Ecto neural progenitor cell (in vitro differentiated cells): Measurements from ENCODE around the gene DOHH.

Experiments
- DNase-seq: peaks from one replicate; pipeline ENCODE4 v3.0.0-alpha.2; 2018; ENCODE audit warnings: low spot score

DOHH gene

DNA sequence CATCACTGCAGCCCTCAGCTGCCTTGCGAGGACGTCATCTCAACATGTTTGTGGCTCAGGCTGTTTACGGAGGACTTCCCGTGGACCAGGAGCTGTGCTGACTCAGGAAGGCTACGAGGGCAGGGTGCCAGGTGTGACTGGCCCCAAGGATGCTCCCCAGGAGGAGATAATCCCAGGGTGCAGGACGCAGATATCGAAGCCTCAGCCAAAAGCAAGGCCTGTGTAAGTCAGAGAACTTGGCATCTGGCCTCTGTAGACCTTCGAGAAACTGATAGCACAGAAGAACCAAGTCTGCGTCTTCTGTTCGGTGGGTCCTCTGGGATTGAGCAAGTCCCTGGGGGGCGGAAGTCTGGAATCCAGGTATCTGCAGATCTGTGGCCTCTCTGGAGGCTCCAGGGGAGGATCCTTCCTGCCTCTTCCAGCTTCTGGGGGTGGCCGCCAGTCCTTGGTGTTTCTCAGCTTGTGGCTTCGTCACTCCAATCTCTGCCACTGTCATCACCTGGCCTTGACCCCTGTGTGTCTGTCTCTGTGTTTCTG is 2.6 kb upstream of the DOHH start:
- DNase-seq, result no peak

DNA sequence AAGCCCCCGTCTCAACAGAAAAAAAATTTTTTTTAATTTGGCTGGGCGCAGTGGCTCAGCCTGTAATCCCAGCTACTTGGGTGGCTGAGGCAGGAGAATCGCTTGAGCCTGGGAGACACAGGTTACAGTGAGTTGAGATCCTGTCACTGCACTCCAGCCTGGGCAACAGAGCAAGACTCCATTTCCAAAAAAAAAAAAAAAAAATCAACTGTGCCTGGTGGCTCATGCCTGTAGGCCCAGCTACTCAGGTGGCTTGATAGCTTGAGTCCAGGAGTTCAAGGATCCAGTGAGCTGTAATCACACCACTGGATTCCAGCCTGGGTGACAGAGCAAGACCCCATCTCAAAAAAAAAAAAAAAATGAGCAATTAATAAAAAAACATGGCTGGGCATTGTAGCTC is 1.3 kb upstream of the DOHH start:
- DNase-seq, result no peak

DNA sequence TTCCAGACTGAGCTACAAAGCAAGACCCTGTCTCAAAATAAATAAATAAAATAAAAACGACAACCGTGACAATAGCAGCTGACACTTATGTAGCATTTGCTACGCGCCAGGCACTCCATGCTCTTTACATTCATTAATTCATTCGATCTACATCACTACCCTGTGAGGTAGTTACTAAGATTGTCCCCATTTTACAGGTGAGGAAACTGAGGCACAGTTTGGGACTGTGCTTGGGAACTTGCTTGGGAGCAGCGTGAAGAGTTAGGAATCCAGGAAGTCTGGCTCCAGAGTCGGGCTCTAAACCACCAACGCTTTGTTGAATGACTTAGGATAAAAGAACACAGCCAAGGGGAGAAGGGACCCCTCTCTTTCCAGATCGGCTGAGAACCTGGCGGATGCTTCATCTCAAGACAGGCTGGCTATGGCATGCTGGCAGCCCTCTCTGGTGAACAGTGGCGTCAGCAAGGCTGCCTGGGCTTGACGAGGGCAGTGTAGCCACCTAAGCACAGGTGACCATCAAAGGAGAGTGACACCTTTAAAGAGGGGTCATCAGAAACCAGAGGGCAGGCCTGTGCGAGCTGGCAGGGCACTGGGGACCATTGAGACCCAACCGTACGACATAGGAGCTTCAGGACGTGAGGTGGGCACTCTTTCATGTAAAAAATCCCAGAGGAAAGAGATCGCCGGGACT is 591 bp downstream of the DOHH start:
- DNase-seq, result no peak

DNA sequence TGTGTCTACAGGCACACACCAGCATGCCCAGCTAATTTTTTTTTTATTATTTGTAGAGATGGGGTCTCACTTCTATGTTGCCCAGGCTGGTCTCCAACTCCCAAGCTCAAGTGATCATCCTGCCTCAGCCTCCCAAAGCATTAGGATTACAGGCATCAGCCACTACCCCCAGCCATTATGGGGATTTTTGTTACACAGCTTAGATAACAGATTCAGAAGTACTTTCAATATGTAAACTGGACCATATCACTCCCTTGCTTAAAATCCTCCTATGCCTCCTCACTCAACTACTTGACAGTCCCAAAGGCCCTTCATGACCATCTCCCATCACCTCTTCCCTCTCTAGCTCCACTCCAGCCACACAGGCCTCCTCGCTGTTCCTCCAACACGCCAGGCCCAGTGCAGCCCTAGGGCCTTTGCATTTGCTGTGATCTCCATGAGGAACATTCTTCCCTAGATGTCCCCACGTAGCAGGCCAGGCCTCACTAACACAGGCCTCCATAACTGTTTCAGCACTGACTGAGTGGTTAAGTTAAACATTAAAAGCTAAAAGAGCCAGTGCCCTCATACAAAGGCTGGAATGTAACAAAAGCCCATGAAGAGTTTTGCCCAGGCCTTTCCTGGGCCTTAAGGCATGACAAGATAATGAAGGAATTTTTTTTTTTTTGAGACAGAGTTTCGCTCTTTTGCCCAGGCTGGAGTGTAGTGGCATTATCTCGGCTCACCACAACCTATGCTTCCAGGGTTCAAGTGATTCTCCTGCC is 2.5 kb downstream of the DOHH start:
- DNase-seq, result no peak

DNA sequence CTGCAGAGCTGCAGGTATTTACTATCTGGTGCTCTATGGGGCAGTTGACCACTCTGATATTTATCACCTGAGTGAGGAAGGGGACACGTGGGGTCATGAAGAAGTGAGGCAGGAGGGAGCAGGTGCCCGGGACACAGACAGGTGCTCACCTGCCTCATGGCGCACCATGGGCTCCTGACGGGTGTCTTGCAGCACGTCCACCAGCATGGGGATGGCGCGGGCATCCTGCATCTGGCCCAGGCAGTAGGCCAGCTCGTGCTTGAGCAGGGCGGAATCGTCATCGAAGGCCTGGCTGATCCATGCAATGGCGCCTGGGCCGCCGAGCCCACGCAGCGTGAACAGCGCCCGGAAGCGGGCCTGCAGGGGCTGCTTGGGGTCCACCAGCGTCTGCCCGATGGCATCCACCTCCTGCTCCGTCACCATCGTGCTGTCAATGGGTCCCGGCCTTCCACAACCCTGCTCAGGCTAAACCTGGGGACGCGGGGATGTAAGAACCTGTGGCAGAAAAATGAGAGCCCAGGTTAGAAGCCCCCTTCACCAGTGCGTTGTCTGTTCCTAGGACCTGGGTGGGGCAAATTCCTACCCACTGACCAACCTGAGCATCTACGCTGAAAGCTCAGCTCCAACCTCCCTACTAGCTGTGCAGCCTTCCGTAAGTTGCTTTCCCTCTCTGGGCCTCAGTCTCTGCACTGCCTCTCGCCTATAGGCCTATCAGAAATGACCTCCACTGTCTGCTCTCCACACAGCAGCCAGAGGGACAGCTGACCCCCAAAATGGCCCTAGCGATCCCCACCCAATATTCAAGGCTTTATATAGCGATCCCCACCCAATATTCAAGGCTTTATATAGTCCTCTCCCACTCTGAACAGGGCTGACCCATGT is 3.8 kb downstream of the DOHH start:
- no peak for DNase-seq

DNA sequence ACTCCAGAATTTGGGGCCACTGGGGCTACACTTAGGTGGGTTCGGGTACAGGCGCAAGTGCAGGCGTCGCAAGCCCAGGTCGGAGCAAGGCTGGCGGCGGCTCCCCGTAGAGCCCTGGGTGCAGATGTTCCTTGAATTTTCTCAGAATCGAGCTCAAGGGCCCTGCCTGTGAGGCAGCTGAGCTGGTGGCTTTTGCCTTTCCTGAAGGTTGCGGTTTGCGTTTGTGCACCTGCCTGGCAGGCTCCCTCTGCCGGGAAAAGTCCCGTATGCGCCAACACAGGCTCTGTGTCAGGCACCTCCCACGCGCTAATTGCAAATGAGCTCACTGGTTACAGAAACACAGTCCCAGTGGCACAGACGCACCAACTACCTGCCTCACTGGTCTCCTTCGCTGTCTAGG is 5.9 kb downstream of the DOHH start:
- DNase-seq, result no peak

DNA sequence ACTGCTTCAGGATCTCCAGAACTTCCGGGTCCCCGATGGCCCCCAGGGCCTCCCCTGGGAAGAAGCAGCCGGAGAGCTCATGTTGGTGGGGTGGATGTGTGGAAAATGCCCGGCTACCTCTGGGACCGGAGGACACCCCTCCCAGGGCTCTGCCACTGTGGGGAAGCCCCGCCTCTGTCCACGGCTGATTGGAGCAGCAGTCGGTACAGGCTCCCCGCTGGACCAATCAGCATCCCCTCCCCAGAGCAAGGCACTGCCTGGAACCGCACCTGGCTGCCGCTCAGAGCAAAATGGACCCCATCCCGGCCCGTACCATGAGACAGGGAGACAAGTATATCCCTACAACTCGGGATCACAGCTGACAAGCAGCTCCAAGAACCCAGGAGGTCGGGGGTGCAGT is 6.4 kb downstream of the DOHH start:
- no peak for DNase-seq

DNA sequence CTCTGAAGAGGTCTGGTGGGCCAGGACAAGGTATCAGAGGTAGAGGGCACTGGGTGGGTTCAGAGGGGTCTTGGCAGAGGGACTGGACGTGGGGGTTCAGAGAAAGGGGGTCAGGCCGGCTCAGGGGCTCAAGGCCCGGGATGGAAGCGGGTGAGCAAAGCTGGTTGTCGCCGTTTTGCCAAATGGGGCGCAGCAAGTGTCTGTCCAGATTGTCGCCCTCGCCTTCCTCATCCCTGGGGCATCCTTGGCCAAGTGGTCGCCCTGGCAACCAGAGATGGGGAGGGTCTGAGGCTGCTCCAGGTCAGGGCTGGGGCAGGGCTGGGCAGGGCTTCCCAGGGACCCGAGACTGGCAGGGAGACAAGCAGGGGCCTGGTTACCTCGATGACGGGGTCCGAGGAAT is 6.8 kb downstream of the DOHH start:
- DNase-seq, result no peak

DNA sequence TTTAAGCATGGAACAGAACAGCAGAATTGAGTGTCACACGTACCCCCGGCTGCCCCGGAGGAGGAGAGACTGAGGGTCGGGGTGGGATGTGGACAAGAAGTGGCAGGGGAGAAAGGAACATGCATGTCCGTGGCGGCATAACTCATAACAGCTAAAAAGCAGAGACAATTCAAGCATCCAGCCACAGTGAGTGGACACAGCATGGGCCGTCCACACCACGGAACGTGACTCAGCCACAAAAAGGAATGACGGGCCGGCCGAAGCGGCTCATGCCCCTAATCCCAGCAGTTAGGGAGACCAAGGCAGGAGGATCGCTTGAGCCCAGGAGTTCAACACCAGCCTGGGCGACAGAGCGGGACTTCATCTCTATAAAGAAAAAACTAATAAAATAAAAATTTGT is 7.6 kb downstream of the DOHH start:
- DNase-seq, result no peak

DNA sequence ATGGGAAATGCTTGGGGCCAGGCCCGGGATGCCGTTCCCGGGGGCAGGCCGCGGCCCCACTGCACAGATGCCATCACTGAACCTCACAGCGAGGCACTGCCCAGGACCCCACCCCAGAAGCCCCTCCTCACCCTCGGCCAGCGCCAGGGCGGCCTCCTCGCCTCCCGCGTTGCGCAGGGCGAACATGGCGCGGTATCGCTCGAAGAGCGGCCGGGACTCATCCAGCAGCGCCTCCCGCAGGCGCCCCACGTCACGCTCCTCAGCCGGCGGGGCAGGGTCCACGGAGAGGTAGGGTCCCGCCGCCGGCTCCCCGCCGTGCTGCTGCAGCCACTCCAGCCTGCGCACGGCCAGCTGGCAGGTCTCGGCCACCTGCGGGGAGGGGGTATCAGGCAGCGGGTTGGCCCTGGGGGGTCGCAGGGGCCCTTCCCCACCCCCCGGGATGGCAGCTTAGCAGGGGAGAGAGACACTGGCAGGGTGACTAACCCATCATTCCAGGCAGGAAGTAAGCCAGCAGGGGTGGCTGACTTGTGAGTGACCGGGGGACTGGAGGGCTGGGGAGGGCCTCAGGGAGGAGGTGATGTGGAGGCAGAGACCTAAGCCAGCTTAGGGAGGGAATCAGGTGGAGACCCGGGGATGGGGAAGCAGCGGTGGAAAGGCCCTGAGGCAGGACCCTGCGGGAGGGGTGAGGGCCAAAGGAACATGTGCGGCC is 8.2 kb downstream of the DOHH start:
- DNase-seq, result no peak

DNA sequence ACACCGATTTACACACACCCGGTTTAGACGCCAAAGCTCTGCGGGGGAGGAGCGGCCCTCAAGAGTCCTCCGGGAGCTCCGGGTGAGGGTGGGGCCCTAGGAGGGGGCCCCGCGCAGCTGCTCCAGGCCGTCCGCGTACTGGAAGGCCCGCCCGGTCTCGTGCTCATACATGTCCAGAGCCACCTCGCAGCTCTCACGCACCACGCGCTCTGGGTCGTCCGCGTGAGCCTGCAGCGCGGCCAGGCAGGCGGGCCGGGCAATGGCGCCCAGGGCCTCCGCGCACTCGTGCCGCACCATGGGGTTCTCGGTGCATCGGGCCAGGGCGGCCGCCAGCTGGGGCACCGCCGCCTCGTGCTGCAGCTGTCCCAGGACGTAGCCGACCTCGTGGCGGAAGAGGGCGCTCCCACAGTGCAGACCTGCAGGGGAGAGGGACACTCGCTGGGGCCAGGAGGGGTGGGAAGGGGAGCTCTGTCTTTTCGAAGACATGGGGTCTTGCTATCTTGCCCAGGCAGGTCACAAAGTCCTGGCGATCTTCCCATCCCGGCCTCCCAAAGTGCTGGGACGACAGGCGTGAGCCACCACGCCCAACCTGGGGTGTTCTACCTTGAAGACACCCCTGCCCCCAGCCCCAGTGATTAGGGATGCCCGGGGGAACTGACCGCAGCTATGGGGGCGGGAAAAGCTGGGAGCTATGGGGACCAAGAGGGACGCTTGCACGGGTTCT is 8.9 kb downstream of the DOHH start:
- no peak for DNase-seq

DNA sequence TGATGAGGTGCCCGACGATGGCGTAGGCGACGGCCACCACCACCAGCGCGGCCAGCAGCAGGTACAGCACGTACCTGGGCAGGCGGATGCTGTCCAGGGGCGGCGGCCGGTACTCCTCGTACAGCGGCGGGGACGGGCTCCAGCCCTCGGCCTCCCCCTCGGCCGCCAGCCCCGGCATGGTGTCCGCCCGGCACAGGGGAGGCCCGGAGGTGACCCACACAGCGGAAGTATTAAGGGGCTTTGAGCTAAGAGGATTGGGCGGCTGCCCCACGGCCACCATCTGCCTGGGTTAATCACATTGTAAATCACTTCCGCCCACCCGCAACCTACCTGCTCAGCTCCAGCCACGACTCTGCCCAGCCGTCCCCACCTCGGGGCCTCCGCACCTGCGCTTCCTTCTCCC is 17.2 kb downstream of the DOHH start, which contains the start of gene SMIM44:
TSS of gene SMIM44 (minus strand) at position 216 of the 403 bp plus-strand sequence. CDS start at position 178, 38 bp downstream.
- no peak for DNase-seq

DNA sequence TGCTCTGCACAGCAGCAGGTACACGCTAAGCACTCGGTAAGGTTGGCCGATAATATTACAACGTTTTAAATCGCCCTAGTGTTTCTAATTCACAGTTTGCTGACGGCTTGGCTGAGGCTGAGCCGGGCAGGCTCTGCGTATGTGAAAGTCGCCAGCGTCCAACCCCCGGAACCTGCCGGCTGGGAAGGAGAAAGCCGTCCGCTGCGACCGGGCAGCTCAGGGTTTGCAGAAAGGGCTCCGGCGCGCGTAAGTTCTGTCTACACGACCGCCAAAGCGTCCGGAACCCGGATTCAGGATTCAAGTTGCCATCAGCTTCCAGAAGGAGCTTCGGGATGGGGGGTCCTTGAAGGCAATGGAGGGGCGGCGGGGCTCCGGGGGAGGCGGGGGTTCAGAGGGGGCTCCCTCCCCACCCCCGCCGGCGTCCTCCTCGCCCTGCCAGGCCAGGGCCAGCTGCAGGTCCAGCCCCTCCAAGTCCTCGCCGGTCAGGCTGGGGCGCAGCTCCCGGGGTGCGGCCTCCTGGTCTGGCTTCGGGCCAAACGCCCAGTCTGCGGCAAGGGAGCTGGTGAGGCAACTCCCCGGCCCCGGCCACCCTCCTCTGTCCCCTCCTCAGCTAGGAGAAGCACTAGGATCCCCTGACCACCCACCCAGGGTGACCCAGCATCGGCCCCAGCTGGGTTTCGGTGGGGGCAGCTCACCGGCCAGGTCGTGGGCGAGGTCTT is 17.8 kb downstream of the DOHH start:
- no peak for DNase-seq

DNA sequence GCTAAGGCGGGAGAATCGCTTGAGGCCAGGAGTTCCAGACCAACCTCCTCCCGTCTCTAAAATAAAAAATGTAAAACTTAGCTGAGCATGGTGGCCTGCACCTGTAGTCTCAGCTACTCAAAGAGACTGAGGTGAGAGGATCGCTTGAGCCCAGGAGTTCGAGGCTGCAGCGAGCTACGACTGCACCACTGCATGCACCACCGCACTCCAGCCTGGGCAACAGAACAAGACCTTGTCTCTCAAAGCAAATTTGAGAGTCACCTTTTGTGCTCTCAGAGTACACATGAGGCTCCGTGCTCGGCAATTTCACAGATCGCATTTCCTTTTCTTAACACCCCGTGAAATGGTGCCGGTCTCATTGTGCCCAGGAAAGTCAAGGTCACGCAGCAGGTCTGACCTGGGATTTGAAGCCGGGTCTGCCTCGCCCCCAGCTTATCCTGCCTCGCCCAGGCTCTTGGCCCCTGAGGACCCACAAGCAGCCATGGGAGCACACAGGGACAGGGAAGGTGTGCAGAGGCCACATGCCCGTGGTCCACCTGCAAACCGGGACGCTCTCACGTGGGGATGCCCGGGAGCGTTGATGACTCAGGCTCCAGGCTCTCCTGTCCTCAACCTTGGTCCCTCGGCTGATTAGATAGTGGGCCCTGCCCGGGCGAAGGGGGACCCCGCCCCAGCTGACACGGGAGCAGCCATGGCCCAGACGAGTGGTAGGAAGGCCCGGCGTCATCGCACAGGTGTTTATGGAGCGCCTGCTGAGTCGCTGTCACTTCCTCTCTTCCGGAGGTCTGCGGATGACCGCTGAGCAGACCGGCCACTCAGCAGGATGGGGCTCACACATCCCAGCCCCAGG is 19.0 kb downstream of the DOHH start:
- no peak for DNase-seq

DNA sequence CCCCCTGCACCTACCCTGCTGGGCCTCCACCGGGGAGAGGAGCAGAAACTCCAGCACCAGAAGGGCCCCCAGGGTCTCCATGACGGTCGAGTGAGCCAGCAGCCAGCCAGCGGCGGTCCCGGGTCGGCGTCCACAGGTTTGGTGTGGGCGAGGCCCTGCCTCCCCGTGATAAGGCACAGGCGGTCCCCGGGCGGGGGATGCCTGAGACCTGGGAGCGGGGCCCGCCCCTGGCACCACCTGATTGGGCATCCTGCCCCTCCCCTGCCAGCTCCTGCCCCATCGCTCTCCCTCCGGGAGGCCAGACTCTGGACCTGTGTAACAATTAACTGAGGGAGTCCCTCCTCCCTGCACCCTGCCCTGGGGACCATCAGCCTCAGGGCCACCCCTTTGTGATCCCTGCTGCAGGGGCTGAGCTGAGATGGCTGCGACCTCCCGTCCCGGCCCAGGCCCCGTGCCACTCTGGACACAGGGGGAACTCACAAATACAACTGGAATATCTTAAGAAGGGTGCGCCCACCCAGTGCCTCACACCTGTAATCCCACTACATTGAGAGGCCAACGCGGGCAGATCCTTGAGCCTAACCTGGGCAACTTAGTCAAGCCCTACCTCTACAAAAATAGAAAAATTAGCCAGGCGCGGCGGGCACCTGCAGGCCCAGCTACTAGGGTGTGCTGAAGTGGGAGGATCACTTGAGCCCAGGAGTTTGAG is 19.9 kb downstream of the DOHH start, which contains the start of gene SMIM24:
TSS of gene SMIM24 (minus strand) at position 143 of the 709 bp plus-strand sequence. CDS start at position 81, 62 bp downstream.
- no peak for DNase-seq

DNA sequence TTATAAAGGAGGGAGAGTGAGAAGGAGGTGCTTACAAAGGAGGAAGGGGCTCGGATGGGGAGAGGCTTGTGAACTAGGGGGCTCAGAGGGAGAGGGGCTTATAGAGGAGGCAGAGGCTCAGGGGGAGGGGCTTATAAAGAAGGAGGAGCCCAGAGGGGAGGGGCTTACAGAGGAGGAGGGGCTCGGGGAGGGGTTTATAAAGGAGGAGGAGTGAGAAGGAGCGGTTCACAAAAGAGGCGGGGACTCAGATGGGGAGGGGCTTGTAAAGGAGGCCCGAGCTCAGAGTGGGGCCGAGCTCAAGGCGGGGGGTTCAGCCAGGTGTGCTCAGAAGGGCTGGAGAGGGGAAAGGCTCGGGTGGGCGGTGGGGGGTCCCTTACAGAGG is 20.6 kb downstream of the DOHH start:
- no peak for DNase-seq

DNA sequence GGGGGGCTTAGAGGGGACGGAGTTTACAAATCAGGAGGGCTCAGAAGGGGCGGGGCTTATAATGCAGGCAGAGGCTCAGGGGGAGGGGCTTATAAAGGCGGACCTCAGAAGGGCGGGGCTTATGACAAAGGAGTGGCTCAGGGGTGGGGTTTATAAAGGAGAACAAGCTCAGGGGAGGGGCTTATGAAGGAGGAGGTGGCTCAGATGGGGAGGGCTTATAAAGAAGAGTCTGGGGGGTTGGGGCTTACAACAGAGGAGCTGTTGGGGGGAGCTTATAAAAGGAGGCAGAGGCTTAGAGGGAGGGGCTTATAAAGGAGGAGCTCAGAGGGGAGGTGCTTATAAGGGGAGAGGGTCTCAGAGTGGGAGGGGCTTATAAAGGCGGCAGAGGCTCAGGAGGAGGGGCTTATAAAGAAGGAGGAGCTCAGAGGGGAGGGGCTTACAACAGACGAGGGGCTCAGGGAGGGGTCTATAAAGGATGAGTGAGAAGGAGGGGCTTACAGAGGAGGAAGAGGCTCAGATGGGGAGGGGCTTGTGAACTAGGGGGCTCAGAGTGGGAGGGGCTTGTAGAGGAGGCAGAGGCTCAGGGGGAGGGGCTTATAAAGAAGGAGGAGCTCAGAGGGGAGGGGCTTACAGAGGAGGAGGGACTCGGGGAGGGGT is 21.2 kb downstream of the DOHH start:
- DNase-seq, result no peak
